HEK293T (cell line): Measurements from ENCODE around the gene CCDC149.

ENCODE experiments used
- BHLHE40 ChIP-seq: fragments of 450-650 bp; IDR thresholded peaks from 2 replicates; pipeline ENCODE4 v1.6.1; 2016; ENCODE audit warnings: mild to moderate bottlenecking, moderate library complexity, borderline replicate concordance
- ELF4 ChIP-seq: fragments of 450-650 bp; IDR thresholded peaks from 2 replicates; pipeline ENCODE4 v1.6.1; 2017; ENCODE audit warnings: antibody characterized with exemption
- FOXA1 ChIP-seq: fragments of 450-650 bp; IDR thresholded peaks from 2 replicates; pipeline ENCODE4 v1.6.1; 2016; ENCODE audit warnings: mild to moderate bottlenecking
- FOXK2 ChIP-seq: fragments of 450-650 bp; IDR thresholded peaks from 2 replicates; pipeline ENCODE4 v1.6.1; 2016; ENCODE audit warnings: mild to moderate bottlenecking
- HDGF ChIP-seq: fragments of 450-650 bp; IDR thresholded peaks from 2 replicates; pipeline ENCODE4 v1.6.1; 2017; ENCODE audit warnings: antibody characterized with exemption, borderline replicate concordance
- TARDBP ChIP-seq: fragments of 450-650 bp; IDR thresholded peaks from 2 replicates; pipeline ENCODE4 v1.6.1; 2016
- ZNF384 ChIP-seq: fragments of 450-650 bp; IDR thresholded peaks from 2 replicates; pipeline ENCODE4 v1.6.1; 2016

GRCh38 chr4:24858026-24858425 is 54.8 kb downstream of the CCDC149 start:
- TF ChIP-seq BHLHE40 (no peak), FOXK2 (no peak), FOXA1 (no peak), ELF4 (no peak), ZNF384 (no peak), HDGF (no peak), TARDBP (no peak)
